Prostate gland (tissue), 2 donors: ENCODE data around the gene DGKI.

Experiments used
- CTCF ChIP-seq, 4 experiments: fragments of 200-600 bp in 2 of 4; fragments of 450-650 bp in 2 of 4; sonication (generic) in 2 of 4; IDR thresholded peaks; 1 replicate in 3 of 4; 2 replicates in 1 of 4; pipeline ENCODE4 v1.5.1; 2016 to 2019; ENCODE audit warnings: antibody characterized with exemption in 4 of 4, mild to moderate bottlenecking in 2 of 4, moderate library complexity in 2 of 4
- POLR2A ChIP-seq: fragments of 450-650 bp; IDR thresholded peaks from one replicate; pipeline ENCODE4 v1.6.1; 2016; ENCODE audit warnings: antibody characterized with exemption, mild to moderate bottlenecking
- POLR2AphosphoS5 ChIP-seq: sonication (generic); formaldehyde crosslinking; IDR thresholded peaks from one replicate; pipeline ENCODE4 v1.6.1; 2017; ENCODE audit warnings: antibody characterized with exemption

- TF ChIP-seq CTCF (IDR thresholded peaks at IDR 0.05) = no peak
- TF ChIP-seq POLR2A = no peak
- no peak for TF ChIP-seq POLR2AphosphoS5
Measured at GRCh38 chr7:137613006-137613525, 233.7 kb downstream of the DGKI start.
